CD4-positive, CD25-positive, alpha-beta regulatory T cell (primary cell): ENCODE data around the gene GFM1. TPM values are rescaled to one million over a fixed set of nuclear protein-coding genes. Genes with fewer than 3 reads are reported as not detected.

Experiments used
- ATAC-seq, 2 donors: fragments of 150-1000 bp; cut with Tn5 transposase; one replicate each; pipeline ENCODE4 v1.10.0; 2021; ENCODE audit warnings: low read depth in 2 of 2, moderate number of reproducible peaks in 2 of 2, moderate library complexity in 1 of 2
- DNase-seq, 3 donors: peaks; one replicate each; pipeline versions ENCODE4 v3.0.0 to v3.0.0-alpha.2; 2012 to 2022; ENCODE audit warnings: mixed read lengths in 1 of 3
- H3K27ac ChIP-seq: one replicate; pipeline ENCODE4 v1.7.0; 2013; ENCODE audit warnings: mild to moderate bottlenecking, low read length; ENCODE audit not compliant: insufficient read depth, poor library complexity, severe bottlenecking
- H3K27me3 ChIP-seq: one replicate; pipeline ENCODE4 v1.7.0; 2013; ENCODE audit warnings: low read length; ENCODE audit not compliant: control insufficient read depth, insufficient read depth
- H3K36me3 ChIP-seq: one replicate; pipeline ENCODE4 v1.7.0; 2013; ENCODE audit warnings: mild to moderate bottlenecking, low read length, moderate library complexity; ENCODE audit not compliant: control insufficient read depth, insufficient read depth
- H3K4me1 ChIP-seq: 2 replicates; pipeline ENCODE4 v1.7.0; 2013; ENCODE audit warnings: mild to moderate bottlenecking, low read length; ENCODE audit not compliant: insufficient read depth, control insufficient read depth, poor library complexity, severe bottlenecking
- H3K4me3 ChIP-seq: one replicate; pipeline ENCODE4 v1.7.0; 2013; ENCODE audit warnings: low read depth, mild to moderate bottlenecking, low read length, moderate library complexity
- H3K9me3 ChIP-seq, 2 experiments: 1 replicate in 1 of 2; 2 replicates in 1 of 2; pipeline ENCODE4 v1.7.0; 2013; ENCODE audit warnings: low read length in 2 of 2, mild to moderate bottlenecking in 1 of 2, moderate library complexity in 1 of 2; ENCODE audit not compliant: control insufficient read depth in 2 of 2
- H3K27ac Mint-ChIP-seq, 3 donors: one replicate each; pipeline ENCODE4 v1.8.0; 2020 to 2022; ENCODE audit warnings: mild to moderate bottlenecking in 3 of 3, mixed read lengths in 3 of 3, moderate library complexity in 2 of 3
- H3K27me3 Mint-ChIP-seq: one replicate; pipeline ENCODE4 v1.8.0; 2022; ENCODE audit warnings: mild to moderate bottlenecking, mixed read lengths
- H3K36me3 Mint-ChIP-seq: one replicate; pipeline ENCODE4 v1.8.0; 2020; ENCODE audit warnings: mixed read lengths
- H3K4me1 Mint-ChIP-seq, 4 donors: one replicate each; pipeline ENCODE4 v1.8.0; 2020 to 2022; ENCODE audit warnings: mixed read lengths in 4 of 4, mild to moderate bottlenecking in 1 of 4
- H3K4me3 Mint-ChIP-seq, 4 donors: one replicate each; pipeline ENCODE4 v1.8.0; 2020 to 2022; ENCODE audit warnings: mild to moderate bottlenecking in 4 of 4, mixed read lengths in 4 of 4, moderate library complexity in 3 of 4
- H3K9me3 Mint-ChIP-seq, 7 donors: one replicate each; pipeline ENCODE4 v1.8.0; 2020 to 2022; ENCODE audit warnings: mixed read lengths in 7 of 7, mild to moderate bottlenecking in 3 of 7, moderate library complexity in 2 of 7
- polyA plus RNA-seq, 4 donors: library from polyadenylated mRNA; unstranded; fragments of 300-500 nt; fragmentation: Illumina TruSeq; gene quantifications; one replicate each; pipeline ENCODE4 v1.2.3, GENCODE V29; 2021
- total RNA-seq: library from RNA; stranded (reverse); gene quantifications from one replicate; pipeline ENCODE4 v1.2.3, GENCODE V29; 2022

Gene GFM1
- total and polyA plus RNA-seq, 5 donors from 2014 or later: 22.2 to 36.9 (median 33.7) TPM

- Mint-ChIP-seq H3K4me3 (no peak overlapping the region), H3K4me1 (peaks cover 0 to 15% (median 12%) of the 10 kb centered on the region in 4 donors), H3K27me3 (peaks cover 6% of the 10 kb centered on the region), H3K9me3 (peaks cover 0 to 6% (median 0%) of the 10 kb centered on the region in 7 donors), H3K36me3 (peaks cover 7% of the 10 kb centered on the region), H3K27ac (no peak overlapping the region)
- H3K9me3 ChIP-seq: peaks cover 4 to 7% of the 10 kb centered on the region in 2 experiments
- DNase-seq: no peak
- no peak for ATAC-seq
- H3K36me3 ChIP-seq: no peaks in the 10 kb centered on the region
- H3K4me1 ChIP-seq: peaks cover 3% of the 10 kb centered on the region
- no peak overlapping the region for H3K27ac ChIP-seq
- no peak overlapping the region for H3K4me3 ChIP-seq
- no peaks in the 10 kb centered on the region for H3K27me3 ChIP-seq
Observed at GRCh38 chr3:158737976-158738615, 93.8 kb downstream of the GFM1 start.

DNA sequence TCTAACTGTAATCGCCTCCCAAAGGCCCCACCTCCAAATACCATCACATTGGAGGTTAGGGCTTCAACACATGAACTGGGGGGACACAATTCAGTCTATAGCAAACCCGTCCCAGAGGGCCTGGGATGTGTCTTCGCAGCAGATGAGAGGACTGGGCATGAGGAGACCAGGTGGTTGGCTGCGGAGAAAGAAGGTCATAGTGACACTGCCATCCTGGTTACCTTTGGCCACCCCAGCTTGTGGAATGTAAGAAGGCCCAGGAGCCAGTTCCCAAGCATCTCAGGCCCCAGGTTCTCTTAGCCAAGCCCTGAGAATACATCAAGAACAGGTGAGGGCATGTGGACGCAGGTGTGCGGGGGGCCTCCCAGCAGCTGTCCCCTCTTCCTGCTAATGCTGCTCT is 94.3 kb downstream of the GFM1 start:
- no peak overlapping the region for H3K27ac ChIP-seq
- DNase-seq (no peak), ATAC-seq (no peak)
- H3K4me3 ChIP-seq: no peak overlapping the region
- no peaks in the 10 kb centered on the region for H3K27me3 ChIP-seq
- peaks cover 0 to 15% (median 14%) of the 10 kb centered on the region in 4 donors for H3K4me1 Mint-ChIP-seq
- peaks cover 0 to 6% (median 0%) of the 10 kb centered on the region in 7 donors for H3K9me3 Mint-ChIP-seq
- no peak overlapping the region for H3K4me3 Mint-ChIP-seq
- H3K4me1 ChIP-seq: peaks cover 3% of the 10 kb centered on the region
- H3K27ac Mint-ChIP-seq: no peak overlapping the region
- H3K27me3 Mint-ChIP-seq: peaks cover 6% of the 10 kb centered on the region
- H3K9me3 ChIP-seq: peaks cover 4 to 7% of the 10 kb centered on the region in 2 experiments
- H3K36me3 ChIP-seq: no peaks in the 10 kb centered on the region
- peaks cover 9% of the 10 kb centered on the region for H3K36me3 Mint-ChIP-seq

DNA sequence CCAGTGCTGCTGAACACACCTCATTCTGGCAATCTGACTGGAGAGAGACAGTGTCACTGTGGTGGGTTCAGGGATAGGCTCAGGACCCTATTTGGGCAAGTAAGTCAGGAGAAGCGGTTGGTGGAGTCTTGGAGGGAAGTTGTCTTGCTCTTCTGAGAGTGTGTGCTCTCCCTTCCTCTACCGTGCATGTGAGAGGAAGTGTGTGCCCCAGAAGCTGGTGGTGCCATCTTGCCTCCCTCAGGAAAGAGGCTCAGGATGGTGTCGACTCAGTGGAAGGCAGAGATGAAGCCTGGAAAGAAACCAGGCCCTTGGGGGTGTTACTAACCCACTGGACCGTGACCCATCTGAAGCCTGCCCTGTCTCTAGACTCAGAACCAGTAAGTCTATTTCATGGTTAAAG is 94.8 kb downstream of the GFM1 start:
- Mint-ChIP-seq H3K4me1 (peaks cover 0 to 13% (median 13%) of the 10 kb centered on the region in 4 donors), H3K27me3 (peaks cover 1% of the 10 kb centered on the region), H3K36me3 (peaks cover 10% of the 10 kb centered on the region), H3K9me3 (peaks cover 0 to 6% (median 0%) of the 10 kb centered on the region in 7 donors), H3K4me3 (no peak overlapping the region), H3K27ac (no peak overlapping the region)
- DNase-seq (no peak), ATAC-seq (no peak)
- H3K36me3 ChIP-seq: no peaks in the 10 kb centered on the region
- H3K27ac ChIP-seq: no peak overlapping the region
- H3K4me3 ChIP-seq: no peak overlapping the region
- peaks cover 4 to 7% of the 10 kb centered on the region in 2 experiments for H3K9me3 ChIP-seq
- H3K27me3 ChIP-seq: no peaks in the 10 kb centered on the region
- H3K4me1 ChIP-seq: peaks cover 3% of the 10 kb centered on the region

DNA sequence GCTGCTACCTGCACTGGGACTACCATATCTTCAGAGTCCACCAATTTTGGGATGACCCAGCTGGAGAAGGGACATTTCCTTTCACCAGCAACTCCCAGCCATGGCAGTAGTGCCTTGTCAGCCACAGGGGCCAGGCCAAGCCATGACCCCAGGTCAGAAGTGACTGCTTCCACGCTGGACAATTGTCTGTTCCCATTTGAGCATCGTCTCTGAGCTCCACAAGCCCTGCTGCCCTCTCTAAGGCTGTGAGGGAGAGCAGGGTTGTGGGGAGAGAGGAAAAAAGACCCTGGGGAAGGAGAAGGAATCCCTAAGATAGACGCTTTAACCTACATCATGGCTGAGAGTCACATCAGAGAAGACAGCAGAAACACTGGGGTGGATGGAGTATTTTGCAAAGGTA is 95.3 kb downstream of the GFM1 start:
- Histone ChIP-seq H3K36me3 (no peaks in the 10 kb centered on the region), H3K4me3 (no peak overlapping the region), H3K4me1 (peaks cover 3% of the 10 kb centered on the region), H3K9me3 (peaks cover 4 to 7% of the 10 kb centered on the region in 2 experiments), H3K27ac (no peak overlapping the region), H3K27me3 (no peaks in the 10 kb centered on the region)
- no peaks in the 10 kb centered on the region for H3K27me3 Mint-ChIP-seq
- no peak overlapping the region for H3K4me3 Mint-ChIP-seq
- H3K27ac Mint-ChIP-seq: no peak overlapping the region
- no peak for ATAC-seq
- peaks cover 14% of the 10 kb centered on the region for H3K36me3 Mint-ChIP-seq
- DNase-seq: no peak
- peaks cover 0 to 6% (median 0%) of the 10 kb centered on the region in 7 donors for H3K9me3 Mint-ChIP-seq
- H3K4me1 Mint-ChIP-seq: peaks cover 0 to 13% (median 13%) of the 10 kb centered on the region in 4 donors

Other genes starting within 250 kb of the GFM1 start
- 5.3 TPM for gene MLF1, start 73.3 kb upstream of the GFM1 start, total RNA-seq
- 1 to 10 TPM; 5.2 to 8.3 (median 6.1) TPM for gene MLF1, start 73.3 kb upstream of the GFM1 start, polyA plus RNA-seq
- gene LXN, start 28.1 kb downstream of the GFM1 start, total RNA-seq: 6.6 TPM
- 10 to 100 TPM; 23.1 to 31.9 (median 24.7) TPM for gene LXN, start 28.1 kb downstream of the GFM1 start, polyA plus RNA-seq
- not detected for gene RARRES1, start 87.9 kb downstream of the GFM1 start, total RNA-seq
- not detected for gene RARRES1, start 87.9 kb downstream of the GFM1 start, polyA plus RNA-seq
- 23.3 TPM for gene MFSD1, start 157.5 kb downstream of the GFM1 start, total RNA-seq
- 10 to 100 TPM; 52.8 to 65.8 (median 58.4) TPM for gene MFSD1, start 157.5 kb downstream of the GFM1 start, polyA plus RNA-seq